NCI-H774 (cell line): ENCODE results near the gene MLXIPL.
A peak's percentile ranks its signal among the peaks of the same experiment; 100 is the strongest.
"Not testable (repeated sequence)": the region's sequence is repeated elsewhere in the genome, so short reads cannot be mapped to it uniquely, and the experiment has no call there.

Experiments
- DNase-seq: peaks from one replicate; lab custom pipeline; 2025; lab: John Stamatoyannopoulos, UW

Gene MLXIPL

GRCh38 chr7:73623798-73624668 lies at the start of gene MLXIPL:
MLXIPL (minus strand) TSS chr7:73624522; CDS start chr7:73624492, 30 bp downstream.
- DNase-seq, result peak; percentile 83

GRCh38 chr7:73671857-73672445 lies 47.6 kb upstream of the MLXIPL start:
- no peak for DNase-seq

GRCh38 chr7:73671322-73671661 lies 47.0 kb upstream of the MLXIPL start:
- DNase-seq, result no peak

- no peak for DNase-seq
Measured at GRCh38 chr7:73669858-73670385, 45.6 kb upstream of the MLXIPL start.

- no peak for DNase-seq
Measured at GRCh38 chr7:73669288-73669701, 45.0 kb upstream of the MLXIPL start.

- no peak for DNase-seq
Measured at GRCh38 chr7:73668886-73669230, 44.5 kb upstream of the MLXIPL start.

- DNase-seq, result no peak
Measured at GRCh38 chr7:73668103-73668885, 44.0 kb upstream of the MLXIPL start.

GRCh38 chr7:73667344-73668102 lies 43.2 kb upstream of the MLXIPL start, which contains the start of gene VPS37D:
VPS37D (plus strand) TSS chr7:73667831; CDS start chr7:73667959, 128 bp downstream.
- DNase-seq, result peak; percentile 84

- no peak for DNase-seq
Measured at GRCh38 chr7:73663033-73663432, 38.7 kb upstream of the MLXIPL start.

GRCh38 chr7:73660594-73660993 lies 36.3 kb upstream of the MLXIPL start:
- DNase-seq, result not testable (repeated sequence)

- no peak for DNase-seq
Measured at GRCh38 chr7:73659983-73660382, 35.7 kb upstream of the MLXIPL start.

- DNase-seq, result not testable (repeated sequence)
Measured at GRCh38 chr7:73655309-73655708, 31.0 kb upstream of the MLXIPL start.

- DNase-seq, result no peak
Measured at GRCh38 chr7:73652541-73652949, 28.2 kb upstream of the MLXIPL start.

- DNase-seq, result no peak
Measured at GRCh38 chr7:73650524-73650923, 26.2 kb upstream of the MLXIPL start.

- no peak for DNase-seq
Measured at GRCh38 chr7:73649576-73649975, 25.3 kb upstream of the MLXIPL start.

GRCh38 chr7:73648593-73649332 lies 24.4 kb upstream of the MLXIPL start:
- no peak for DNase-seq

GRCh38 chr7:73647725-73648592 lies 23.6 kb upstream of the MLXIPL start:
- no peak for DNase-seq

- no peak for DNase-seq
Measured at GRCh38 chr7:73646785-73647724, 22.7 kb upstream of the MLXIPL start.

GRCh38 chr7:73645643-73646174 lies 21.4 kb upstream of the MLXIPL start:
- no peak for DNase-seq
